HCT116 (cell line): ENCODE results near the gene CDR2. TPM values are rescaled to one million over a fixed set of nuclear protein-coding genes. Genes with fewer than 3 reads are reported as not detected.

Experiments used
- ATAC-seq: fragments of 200-7000 bp; cut with Tn5 transposase; 2 replicates; pipeline ENCODE4 v1.9.1; 2020; ENCODE audit warnings: mild to moderate bottlenecking, moderate library complexity
- BruUV-seq: library from RNA; stranded (reverse); fragments of 400-500 nt; replicated peaks from 2 replicates; lab custom pipeline; 2021; lab: Mats Ljungman, UMichigan
- CTCF ChIA-PET: fragments of 300-600 bp; sonication (Branson Sonifier 250); formaldehyde crosslinking; loops from one replicate; lab custom pipeline; 2021; ENCODE audit warnings: antibody characterized with exemption; lab: Charles Lee
- POLR2A ChIA-PET: fragments of 300-600, 350-600 bp; sonication (Branson Sonifier 250); formaldehyde crosslinking; loops from one replicate; lab custom pipeline; 2021; ENCODE audit warnings: antibody characterized with exemption; lab: Charles Lee
- RAD21 ChIA-PET, 2 experiments: fragments of 300-600 bp; sonication (Branson Sonifier 250); formaldehyde crosslinking; loops; one replicate each; lab custom pipeline; 2023; ENCODE audit warnings: low total read pairs in 2 of 2; ENCODE audit not compliant: uncharacterized antibody in 2 of 2, unreplicated experiment in 2 of 2, low non-redundant PET in 1 of 2; lab: Charles Lee
- DNase-seq: peaks from one replicate; pipeline ENCODE4 v3.0.0-alpha.2; 2010; ENCODE audit warnings: low read depth, low spot score
- H2AFZ ChIP-seq: fragments of 200-600 bp; shearing (Covaris generic), sonication (generic); 2 replicates; pipeline ENCODE4 v1.6.1; 2017; ENCODE audit warnings: low read depth, mixed run types, mixed read lengths, antibody characterized with exemption, low read length; ENCODE audit not compliant: poor library complexity, severe bottlenecking
- H3K27ac ChIP-seq: 2 replicates; pipeline ENCODE4 v1.5.1; 2012; ENCODE audit warnings: low read depth, low read length
- H3K27me3 ChIP-seq: fragments of 200-600 bp; sonication (generic); 2 replicates; pipeline ENCODE4 v1.6.1; 2016; ENCODE audit warnings: mixed run types, low read length, mixed read lengths; ENCODE audit not compliant: insufficient read depth
- H3K36me3 ChIP-seq, 2 experiments: fragments of 200-500 bp in 1 of 2; fragments of 200-600 bp in 1 of 2; sonication (Bioruptor generic) in 1 of 2; sonication (generic) in 1 of 2; 2 replicates each; pipeline versions ENCODE4 v1.5.1 to v1.6.1; 2014 to 2016; ENCODE audit warnings: low read length in 2 of 2, inconsistent platforms in 1 of 2, mixed read lengths in 1 of 2, mixed run types in 1 of 2; ENCODE audit not compliant: insufficient read depth in 2 of 2, control insufficient read depth in 1 of 2
- H3K4me1 ChIP-seq, 2 experiments: fragments of 200-600 bp in 1 of 2; sonication (generic) in 1 of 2; 2 replicates each; pipeline versions ENCODE4 v1.5.1 to v1.6.1; 2012 to 2017; ENCODE audit warnings: low read length in 2 of 2, inconsistent platforms in 1 of 2, mild to moderate bottlenecking in 1 of 2, mixed read lengths in 1 of 2, mixed run types in 1 of 2, moderate library complexity in 1 of 2; ENCODE audit not compliant: insufficient read depth in 2 of 2, control insufficient read depth in 1 of 2
- H3K4me2 ChIP-seq: fragments of 200-600 bp; sonication (generic); 2 replicates; pipeline ENCODE4 v1.6.1; 2017; ENCODE audit warnings: mixed run types, low read length, mixed read lengths
- H3K4me3 ChIP-seq, 2 experiments: fragments of 200-600 bp in 1 of 2; sonication (generic) in 1 of 2; replicated peaks in 1 of 2; 2 replicates each; pipeline ENCODE4 v1.5.1; 2011 to 2016; ENCODE audit warnings: low read length in 2 of 2, control low read depth in 1 of 2, low read depth in 1 of 2, mild to moderate bottlenecking in 1 of 2, mixed read lengths in 1 of 2, mixed run types in 1 of 2
- H3K79me2 ChIP-seq: fragments of 200-600 bp; sonication (generic); 2 replicates; pipeline ENCODE4 v1.6.1; 2017; ENCODE audit warnings: mild to moderate bottlenecking, mixed run types, low read length, moderate library complexity, mixed read lengths; ENCODE audit not compliant: insufficient read depth
- H3K9ac ChIP-seq: fragments of 200-600 bp; sonication (generic); 2 replicates; pipeline ENCODE4 v1.6.1; 2016; ENCODE audit warnings: low read length, mixed read lengths
- H3K9me2 ChIP-seq: fragments of 200-600 bp; sonication (generic), shearing (Covaris generic); 2 replicates; pipeline ENCODE4 v1.6.1; 2017; ENCODE audit warnings: mixed run types, mild to moderate bottlenecking, moderate library complexity; ENCODE audit not compliant: insufficient read depth
- H3K9me3 ChIP-seq, 2 experiments: fragments of 200-500 bp in 1 of 2; fragments of 200-600 bp in 1 of 2; sonication (Bioruptor generic) in 1 of 2; sonication (generic) in 1 of 2; 2 replicates each; pipeline ENCODE4 v1.6.1; 2014 to 2017; ENCODE audit warnings: low read length in 2 of 2, mixed read lengths in 2 of 2, inconsistent platforms in 1 of 2, low read depth in 1 of 2, mild to moderate bottlenecking in 1 of 2, mixed run types in 1 of 2, moderate library complexity in 1 of 2; ENCODE audit not compliant: control insufficient read depth in 1 of 2, insufficient read depth in 1 of 2
- H4K20me1 ChIP-seq: fragments of 200-600 bp; sonication (generic), shearing (Covaris generic); 2 replicates; pipeline ENCODE4 v1.6.1; 2017; ENCODE audit warnings: mixed run types, mild to moderate bottlenecking, moderate library complexity; ENCODE audit not compliant: insufficient read depth
- CEBPB ChIP-seq: IDR thresholded peaks from 2 replicates; pipeline ENCODE4 v1.6.1; 2012; ENCODE audit warnings: low read depth
- CTCF ChIP-seq, 3 experiments: fragments of 200-600 bp in 1 of 3; sonication (generic) in 1 of 3; IDR thresholded peaks in 2 of 3; conservative IDR thresholded peaks in 1 of 3; 2 replicates each; pipeline ENCODE4 v1.5.1; 2012 to 2017; ENCODE audit warnings: low read depth in 2 of 3, low read length in 2 of 3, antibody characterized with exemption in 1 of 3, borderline replicate concordance in 1 of 3, control low read depth in 1 of 3, mild to moderate bottlenecking in 1 of 3, mixed read lengths in 1 of 3, mixed run types in 1 of 3, moderate library complexity in 1 of 3; ENCODE audit not compliant: insufficient read depth in 1 of 3
- EGR1 ChIP-seq: IDR thresholded peaks from 2 replicates; pipeline ENCODE4 v1.6.1; 2012; ENCODE audit warnings: low read depth
- EZH2phosphoT487 ChIP-seq: fragments of 200-600 bp; IDR thresholded peaks from 2 replicates; pipeline ENCODE4 v1.6.1; 2018; ENCODE audit warnings: antibody characterized with exemption, borderline replicate concordance
- POLR2A ChIP-seq: IDR thresholded peaks from 2 replicates; pipeline ENCODE4 v1.7.0; 2011; ENCODE audit warnings: borderline replicate concordance; ENCODE audit not compliant: insufficient read depth, insufficient read length; ENCODE audit errors: extremely low read depth
- TCF7L2 ChIP-seq: IDR thresholded peaks from 2 replicates; pipeline ENCODE4 v1.7.0; 2011; ENCODE audit warnings: borderline replicate concordance, inconsistent platforms; ENCODE audit not compliant: insufficient read depth, insufficient read length; ENCODE audit errors: extremely low read depth
- YY1 ChIP-seq: IDR thresholded peaks from 2 replicates; pipeline ENCODE4 v1.6.1; 2011; ENCODE audit warnings: low read length, low read depth, moderate library complexity, mild to moderate bottlenecking; ENCODE audit not compliant: insufficient replicate concordance; ENCODE audit errors: extremely low read depth
- ZBTB33 ChIP-seq: IDR thresholded peaks from 2 replicates; pipeline ENCODE4 v1.6.1; 2011; ENCODE audit warnings: mild to moderate bottlenecking, low read length, moderate library complexity; ENCODE audit not compliant: insufficient replicate concordance; ENCODE audit errors: extremely low read depth
- ZFX ChIP-seq: fragments of 450-650 bp; IDR thresholded peaks from 2 replicates; pipeline ENCODE4 v1.6.1; 2017
- intact Hi-C: fragments of 100-400 bp; cut with micrococcal nuclease; formaldehyde crosslinking; loops from 2 replicates; pipeline ENCODE4 v1.10.0; 2022
- total RNA-seq: library from RNA; stranded (reverse); gene quantifications from one replicate; pipeline ENCODE4 v1.2.1, GENCODE V29; 2021; ENCODE audit not compliant: unreplicated experiment
- TF ChIP-seq, protein P1 (sequence below): IDR thresholded peaks from 2 replicates; pipeline ENCODE4 v1.6.1; 2012; ENCODE audit warnings: low read depth
- TF ChIP-seq, protein P2 (sequence below): IDR thresholded peaks from 2 replicates; pipeline ENCODE4 v1.6.1; 2012

The CDR2 gene
- total RNA-seq, 1 experiment from 2014 or later = 27.3 TPM

DNA sequence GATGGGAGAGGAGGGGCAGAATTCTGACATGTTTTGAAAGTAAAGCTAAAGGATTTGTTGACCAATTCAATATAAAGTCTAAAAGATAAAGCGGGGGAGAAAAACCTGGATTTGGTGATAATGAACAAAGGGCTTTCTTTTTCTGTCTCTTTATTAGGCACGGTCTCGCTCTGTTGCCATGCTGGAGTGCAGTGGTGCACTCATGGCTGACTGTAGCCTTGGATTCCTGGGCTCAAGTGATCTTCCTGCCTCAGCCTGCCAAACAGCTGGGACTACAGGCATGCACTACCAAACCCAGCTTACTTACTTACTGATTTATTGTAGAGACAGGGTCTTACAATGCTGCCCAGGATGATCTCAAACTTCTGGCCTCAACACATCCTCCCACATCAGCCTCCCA, 7.5 kb downstream of the CDR2 start:
- CTCF ChIA-PET = no interaction called here
- Histone ChIP-seq H3K4me1 (peaks cover 27 to 37% of the 10 kb centered on the region in 2 experiments), H3K79me2 (peaks cover 78% of the 10 kb centered on the region), H3K9me3 (no peaks in the 10 kb centered on the region), H2AFZ (no peak overlapping the region), H3K9ac (no peak overlapping the region), H3K36me3 (peaks cover 18 to 29% of the 10 kb centered on the region in 2 experiments; a peak in 3 of 4 replicates), H3K9me2 (no peaks in the 10 kb centered on the region), H3K4me3 (no peak overlapping the region)
- intact Hi-C loops = no loop called here
- DNase-seq (no peak), ATAC-seq (no peak)
- no TSS peak for BruUV-seq
- TF ChIP-seq YY1 = no peak
- no peak for TF ChIP-seq ZBTB33
- TF ChIP-seq EGR1 = no peak
- no peak for TF ChIP-seq TCF7L2
- TF ChIP-seq, all 23 proteins: peak for 0
- Histone ChIP-seq H4K20me1 (no peaks in the 10 kb centered on the region; the same call in 1 of the 2 replicates), H3K27ac (no peak overlapping the region), H3K4me2 (no peak overlapping the region), H3K27me3 (no peaks in the 10 kb centered on the region)
- POLR2A ChIA-PET = no interaction called here
- RAD21 ChIA-PET = no interaction called here

DNA sequence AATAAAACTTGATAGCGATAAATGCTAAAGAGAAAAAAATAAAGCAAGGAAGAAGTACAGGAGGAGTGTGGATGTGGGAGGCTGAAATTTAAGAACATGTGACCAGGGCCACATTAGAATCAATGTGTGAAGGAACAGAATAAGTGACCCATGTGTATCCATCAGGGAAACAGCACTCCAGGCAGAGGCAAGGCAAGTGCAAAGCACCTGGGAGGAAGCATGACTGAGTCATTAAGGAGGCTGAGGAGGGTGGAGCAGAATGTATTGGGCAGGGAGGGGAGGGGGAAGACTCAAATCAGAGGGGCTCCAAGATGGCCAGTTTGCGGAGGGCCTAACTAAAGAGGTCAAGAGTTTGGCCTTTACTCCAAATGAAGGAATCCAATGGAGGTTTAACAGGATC, 8.0 kb downstream of the CDR2 start:
- peaks cover 74% of the 10 kb centered on the region for H3K79me2 ChIP-seq
- BruUV-seq = no TSS peak
- intact Hi-C loops = no loop called here
- H2AFZ ChIP-seq = no peak overlapping the region
- H3K4me2 ChIP-seq = no peak overlapping the region
- no peak overlapping the region for H3K9ac ChIP-seq
- H3K27me3 ChIP-seq = no peaks in the 10 kb centered on the region
- H3K36me3 ChIP-seq = peaks cover 18 to 32% of the 10 kb centered on the region in 2 experiments; a peak in 3 of 4 replicates
- no peaks in the 10 kb centered on the region for H4K20me1 ChIP-seq
- DNase-seq (no peak), ATAC-seq (no peak)
- H3K4me1 ChIP-seq = peaks cover 22 to 32% of the 10 kb centered on the region in 2 experiments
- CTCF ChIA-PET = no interaction called here
- no peaks in the 10 kb centered on the region for H3K9me3 ChIP-seq
- POLR2A ChIA-PET = no interaction called here
- RAD21 ChIA-PET = no interaction called here
- no peak overlapping the region for H3K27ac ChIP-seq
- H3K4me3 ChIP-seq = no peak overlapping the region
- no peaks in the 10 kb centered on the region for H3K9me2 ChIP-seq
- no peak for TF ChIP-seq CEBPB
- TF ChIP-seq CTCF (IDR thresholded peaks at IDR 0.05 in 2 of 3, conservative IDR thresholded peaks at IDR 0.05 in 1 of 3; ENCODE audit: borderline replicate concordance in 1 of 3, insufficient read depth in 1 of 3, low read depth in 2 of 3, low read length in 2 of 3) = no peak
- TF ChIP-seq, protein P1, sequence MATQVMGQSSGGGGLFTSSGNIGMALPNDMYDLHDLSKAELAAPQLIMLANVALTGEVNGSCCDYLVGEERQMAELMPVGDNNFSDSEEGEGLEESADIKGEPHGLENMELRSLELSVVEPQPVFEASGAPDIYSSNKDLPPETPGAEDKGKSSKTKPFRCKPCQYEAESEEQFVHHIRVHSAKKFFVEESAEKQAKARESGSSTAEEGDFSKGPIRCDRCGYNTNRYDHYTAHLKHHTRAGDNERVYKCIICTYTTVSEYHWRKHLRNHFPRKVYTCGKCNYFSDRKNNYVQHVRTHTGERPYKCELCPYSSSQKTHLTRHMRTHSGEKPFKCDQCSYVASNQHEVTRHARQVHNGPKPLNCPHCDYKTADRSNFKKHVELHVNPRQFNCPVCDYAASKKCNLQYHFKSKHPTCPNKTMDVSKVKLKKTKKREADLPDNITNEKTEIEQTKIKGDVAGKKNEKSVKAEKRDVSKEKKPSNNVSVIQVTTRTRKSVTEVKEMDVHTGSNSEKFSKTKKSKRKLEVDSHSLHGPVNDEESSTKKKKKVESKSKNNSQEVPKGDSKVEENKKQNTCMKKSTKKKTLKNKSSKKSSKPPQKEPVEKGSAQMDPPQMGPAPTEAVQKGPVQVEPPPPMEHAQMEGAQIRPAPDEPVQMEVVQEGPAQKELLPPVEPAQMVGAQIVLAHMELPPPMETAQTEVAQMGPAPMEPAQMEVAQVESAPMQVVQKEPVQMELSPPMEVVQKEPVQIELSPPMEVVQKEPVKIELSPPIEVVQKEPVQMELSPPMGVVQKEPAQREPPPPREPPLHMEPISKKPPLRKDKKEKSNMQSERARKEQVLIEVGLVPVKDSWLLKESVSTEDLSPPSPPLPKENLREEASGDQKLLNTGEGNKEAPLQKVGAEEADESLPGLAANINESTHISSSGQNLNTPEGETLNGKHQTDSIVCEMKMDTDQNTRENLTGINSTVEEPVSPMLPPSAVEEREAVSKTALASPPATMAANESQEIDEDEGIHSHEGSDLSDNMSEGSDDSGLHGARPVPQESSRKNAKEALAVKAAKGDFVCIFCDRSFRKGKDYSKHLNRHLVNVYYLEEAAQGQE = no peak
- TF ChIP-seq, protein P2, sequence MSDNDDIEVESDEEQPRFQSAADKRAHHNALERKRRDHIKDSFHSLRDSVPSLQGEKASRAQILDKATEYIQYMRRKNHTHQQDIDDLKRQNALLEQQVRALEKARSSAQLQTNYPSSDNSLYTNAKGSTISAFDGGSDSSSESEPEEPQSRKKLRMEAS = no peak
- no peak for TF ChIP-seq TCF7L2
- TF ChIP-seq EGR1 = no peak
- no peak for TF ChIP-seq POLR2A
- TF ChIP-seq ZFX = no peak
- no peak for TF ChIP-seq EZH2phosphoT487
